Gastroesophageal sphincter (tissue), 4 donors: ENCODE data around the gene ZFYVE26. TPM values are rescaled to one million over a fixed set of nuclear protein-coding genes. Genes with fewer than 3 reads are reported as not detected.

ENCODE experiments used
- ATAC-seq: fragments of 150-250 bp; one replicate; pipeline ENCODE4 v1.9.1; 2016; ENCODE audit warnings: mild to moderate bottlenecking, moderate library complexity
- H3K27ac ChIP-seq, 4 donors: fragments of 200-600 bp; sonication (generic) in 3 of 4; 1 replicate in 3 of 4; 2 replicates in 1 of 4; pipeline ENCODE4 v1.5.1; 2016 to 2019
- H3K27me3 ChIP-seq: fragments of 200-600 bp; sonication (generic); one replicate; pipeline ENCODE4 v1.5.1; 2019
- H3K36me3 ChIP-seq, 2 donors: fragments of 200-600 bp; sonication (generic); one replicate each; pipeline ENCODE4 v1.5.1; 2019; ENCODE audit warnings: control low read depth in 1 of 2
- H3K4me1 ChIP-seq, 3 donors: fragments of 200-600 bp; sonication (generic); 1 replicate in 2 of 3; 2 replicates in 1 of 3; pipeline ENCODE4 v1.5.1; 2016 to 2019; ENCODE audit warnings: control low read depth in 2 of 3
- H3K4me3 ChIP-seq, 2 donors: fragments of 200-600 bp; sonication (generic); one replicate each; pipeline ENCODE4 v1.5.1; 2019; ENCODE audit warnings: mild to moderate bottlenecking in 1 of 2, moderate library complexity in 1 of 2
- H3K9me3 ChIP-seq, 3 donors: fragments of 200-600 bp; sonication (generic); one replicate each; pipeline ENCODE4 v1.5.1; 2017 to 2019; ENCODE audit warnings: control low read depth in 2 of 3
- CTCF ChIP-seq, 4 experiments: fragments of 200-600 bp in 2 of 4; fragments of 450-650 bp in 2 of 4; sonication (generic) in 1 of 4; IDR thresholded peaks; one replicate each; pipeline ENCODE4 v1.5.1; 2017 to 2019; ENCODE audit warnings: antibody characterized with exemption in 4 of 4, mild to moderate bottlenecking in 2 of 4, moderate library complexity in 2 of 4
- EP300 ChIP-seq: sonication (generic); formaldehyde crosslinking; IDR thresholded peaks from one replicate; pipeline ENCODE4 v1.6.1; 2017; ENCODE audit warnings: antibody characterized with exemption, mild to moderate bottlenecking
- POLR2A ChIP-seq, 2 donors: fragments of 450-650 bp; IDR thresholded peaks; one replicate each; pipeline ENCODE4 v1.6.1; 2017; ENCODE audit warnings: antibody characterized with exemption in 2 of 2, mild to moderate bottlenecking in 2 of 2, moderate library complexity in 1 of 2
- POLR2AphosphoS5 ChIP-seq: sonication (generic); formaldehyde crosslinking; IDR thresholded peaks from one replicate; pipeline ENCODE4 v1.6.1; 2017; ENCODE audit warnings: antibody characterized with exemption
- WGBS, 2 donors: methylation state at CpG; one replicate each; pipeline ENCODE4 v1.1.5; 2018; ENCODE audit warnings: low coverage in 1 of 2; 5-methylcytosine and 5-hydroxymethylcytosine counted together
- total RNA-seq, 4 donors: library from RNA; depleted of rRNA; stranded (reverse); fragments of >200 nt; gene quantifications; one replicate each; pipeline ENCODE4 v1.1.0, GENCODE V29; 2016

ZFYVE26 gene
- total RNA-seq, 4 donors from 2014 or later, result 19.3 to 30.7 (median 23.1) TPM

DNA sequence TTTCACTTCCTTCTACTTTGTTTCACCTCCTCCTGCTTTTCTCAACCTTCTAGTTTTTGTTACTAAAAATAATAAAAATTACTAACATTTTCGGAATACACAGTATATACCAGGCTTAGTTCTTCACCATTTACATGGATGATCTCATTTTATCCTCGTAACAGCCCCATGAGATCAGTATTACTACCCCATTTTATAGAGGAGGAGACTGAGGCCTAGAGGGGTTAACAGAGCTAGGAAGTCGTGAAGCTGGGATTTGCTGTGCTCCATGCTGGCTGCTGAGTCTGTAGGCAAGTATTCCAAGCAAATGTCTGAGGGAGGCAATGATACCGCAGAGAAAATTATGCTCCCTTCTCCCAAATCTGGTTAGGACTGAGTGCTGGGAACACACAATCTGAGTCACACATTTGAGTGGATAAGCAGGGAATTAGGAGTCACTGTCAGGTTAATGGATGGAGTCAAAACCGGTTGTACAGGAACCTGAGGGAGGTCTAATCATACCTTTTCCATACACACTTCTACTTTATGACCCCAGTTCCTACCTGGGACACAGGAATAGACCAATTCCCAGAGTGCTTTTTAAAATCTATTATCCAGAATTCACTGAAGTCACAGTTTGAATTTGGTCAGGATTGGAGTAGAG, 51.1 kb downstream of the ZFYVE26 start:
- ATAC-seq, result no peak
- Histone ChIP-seq H3K4me1 (no peaks in the 10 kb centered on the region), H3K36me3 (peaks cover 0 to 100% of the 10 kb centered on the region in 2 donors), H3K9me3 (no peaks in the 10 kb centered on the region), H3K4me3 (no peak overlapping the region), H3K27ac (no peak overlapping the region), H3K27me3 (no peaks in the 10 kb centered on the region)
- no peak for TF ChIP-seq EP300
- no peak for TF ChIP-seq POLR2A (IDR thresholded peaks at IDR 0.05)
- no peak for TF ChIP-seq CTCF (IDR thresholded peaks at IDR 0.05)
- TF ChIP-seq POLR2AphosphoS5, result no peak
- WGBS, 2 donors, result 92% methylated on average over 5 of the region's 5 CpGs

DNA sequence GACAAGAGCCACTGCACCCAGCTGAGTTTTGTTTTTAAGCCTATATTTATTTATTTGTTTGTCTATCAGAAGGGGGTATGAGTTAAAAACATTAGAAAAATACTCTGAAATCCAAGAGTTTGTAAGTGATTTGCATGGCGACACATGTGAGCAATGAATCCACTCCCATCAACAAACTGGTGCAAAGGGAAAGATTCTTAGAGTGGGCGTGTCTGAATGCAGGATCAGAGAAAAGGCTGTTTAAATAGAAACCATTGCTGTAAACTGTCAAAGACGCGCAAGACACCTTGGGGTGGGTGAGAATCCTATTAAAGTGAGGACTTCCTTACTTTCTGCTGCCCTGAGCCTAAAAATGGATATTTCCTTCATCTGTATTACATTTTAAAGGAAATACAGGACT, 51.9 kb downstream of the ZFYVE26 start:
- Histone ChIP-seq H3K27me3 (no peaks in the 10 kb centered on the region), H3K9me3 (no peaks in the 10 kb centered on the region), H3K4me3 (no peak overlapping the region), H3K27ac (no peak overlapping the region), H3K4me1 (no peaks in the 10 kb centered on the region), H3K36me3 (peaks cover 0 to 100% of the 10 kb centered on the region in 2 donors)
- ATAC-seq, result no peak
- WGBS, 2 donors, result 83 to 85% methylated on average over 3 to 4 of the region's 4 CpGs
- no peak for TF ChIP-seq POLR2A (IDR thresholded peaks at IDR 0.05)
- TF ChIP-seq EP300, result no peak
- TF ChIP-seq CTCF (IDR thresholded peaks at IDR 0.05), result no peak

GRCh38 chr14:67763158-67763822, 53.1 kb downstream of the ZFYVE26 start:
- 77 to 94% methylated on average over 3 to 4 of the region's 4 CpGs for WGBS, 2 donors
- Histone ChIP-seq H3K27me3 (no peaks in the 10 kb centered on the region), H3K4me3 (no peak overlapping the region), H3K27ac (no peak overlapping the region), H3K4me1 (no peaks in the 10 kb centered on the region), H3K36me3 (peaks cover 0 to 94% of the 10 kb centered on the region in 2 donors), H3K9me3 (no peaks in the 10 kb centered on the region)
- no peak for ATAC-seq
- TF ChIP-seq CTCF (IDR thresholded peaks at IDR 0.05), result no peak
- no peak for TF ChIP-seq POLR2AphosphoS5
- TF ChIP-seq POLR2A (IDR thresholded peaks at IDR 0.05), result no peak
- no peak for TF ChIP-seq EP300

GRCh38 chr14:67762051-67762450, 54.3 kb downstream of the ZFYVE26 start:
- Histone ChIP-seq H3K27ac (no peak overlapping the region), H3K4me3 (no peak overlapping the region), H3K27me3 (no peaks in the 10 kb centered on the region), H3K9me3 (no peaks in the 10 kb centered on the region), H3K4me1 (no peaks in the 10 kb centered on the region), H3K36me3 (peaks cover 0 to 94% of the 10 kb centered on the region in 2 donors)
- WGBS, 2 donors, result 80% methylated on average over 4 to 5 of the region's 5 CpGs
- ATAC-seq, result no peak
- no peak for TF ChIP-seq POLR2A (IDR thresholded peaks at IDR 0.05)
- no peak for TF ChIP-seq EP300
- TF ChIP-seq POLR2AphosphoS5, result no peak
- TF ChIP-seq CTCF (IDR thresholded peaks at IDR 0.05), result no peak

DNA sequence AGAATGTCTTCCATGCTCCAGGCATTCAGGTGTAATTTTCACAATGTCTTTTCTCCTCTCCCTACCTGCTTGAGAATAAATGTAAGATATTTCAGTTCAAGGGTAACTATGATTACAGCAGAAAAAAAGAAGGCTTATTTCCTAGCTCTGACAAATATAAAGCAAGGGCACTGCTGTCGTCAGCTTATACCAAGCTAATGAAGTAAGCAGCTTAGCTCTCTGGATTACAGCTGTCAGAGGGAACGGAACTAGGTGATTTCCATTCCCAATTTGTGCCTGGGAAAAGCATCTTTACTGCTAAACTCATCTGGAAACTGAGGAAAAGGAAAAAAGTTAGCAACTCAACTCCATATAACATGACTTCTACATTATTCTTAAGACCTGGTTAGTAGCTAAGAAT, 56.5 kb downstream of the ZFYVE26 start:
- Histone ChIP-seq H3K4me3 (no peak overlapping the region), H3K36me3 (peaks cover 0 to 90% of the 10 kb centered on the region in 2 donors), H3K27ac (no peak overlapping the region), H3K9me3 (no peaks in the 10 kb centered on the region), H3K4me1 (no peaks in the 10 kb centered on the region), H3K27me3 (no peaks in the 10 kb centered on the region)
- no peak for TF ChIP-seq POLR2AphosphoS5
- TF ChIP-seq CTCF (IDR thresholded peaks at IDR 0.05), result no peak
- TF ChIP-seq EP300, result no peak
- TF ChIP-seq POLR2A (IDR thresholded peaks at IDR 0.05), result no peak
- whole genome bisulfite sequencing, 2 donors, result 89 to 96% methylated on average over 2 of the region's 2 CpGs
- no peak for ATAC-seq
